Inflammatory macrophage treated with lipopolysaccharide for 4 hours (primary cell): Measurements from ENCODE around the gene PLVAP.
"Not testable (repeated sequence)": the region's sequence is repeated elsewhere in the genome, so short reads cannot be mapped to it uniquely, and the experiment has no call there.

ENCODE experiments used
- DNase-seq: peaks from one replicate; pipeline ENCODE4 v3.0.0-alpha.2; 2020

Gene PLVAP

GRCh38 chr19:17398902-17399527 is 21.9 kb upstream of the PLVAP start:
- DNase-seq = no peak

- DNase-seq = peak; percentile 30
Observed at GRCh38 chr19:17394891-17395415, 17.8 kb upstream of the PLVAP start.

- DNase-seq = no peak
Observed at GRCh38 chr19:17393914-17394313, 16.8 kb upstream of the PLVAP start, which contains the start of gene CCDC194. Gene CCDC194, minus strand, starts transcription at chr19:17394196. Its CDS starts 38 bp downstream, at chr19:17394158.

GRCh38 chr19:17393002-17393401 is 15.9 kb upstream of the PLVAP start:
- DNase-seq = no peak

GRCh38 chr19:17391371-17392151 is 14.4 kb upstream of the PLVAP start:
- DNase-seq = peak; percentile 61

- DNase-seq = peak; percentile 89
Observed at GRCh38 chr19:17390665-17391370, 13.7 kb upstream of the PLVAP start.

GRCh38 chr19:17389957-17390664 is 13.0 kb upstream of the PLVAP start:
- no peak for DNase-seq

GRCh38 chr19:17389288-17389687 is 12.1 kb upstream of the PLVAP start:
- DNase-seq = no peak

- DNase-seq = peak; percentile 38
Observed at GRCh38 chr19:17385878-17386611, 8.9 kb upstream of the PLVAP start.

GRCh38 chr19:17380426-17381138 is 3.4 kb upstream of the PLVAP start:
- DNase-seq = no peak

- DNase-seq = no peak
Observed at GRCh38 chr19:17379221-17379631, 2.1 kb upstream of the PLVAP start.

- DNase-seq = no peak
Observed at GRCh38 chr19:17378271-17378670, 1.1 kb upstream of the PLVAP start.

GRCh38 chr19:17370026-17370587 is 7.0 kb downstream of the PLVAP start:
- DNase-seq = peak; percentile 89

GRCh38 chr19:17365361-17365760 is 11.8 kb downstream of the PLVAP start:
- no peak for DNase-seq

GRCh38 chr19:17363852-17364605 is 13.1 kb downstream of the PLVAP start:
- DNase-seq = not testable (repeated sequence)

GRCh38 chr19:17359905-17360800 is 17.0 kb downstream of the PLVAP start:
- no peak for DNase-seq

GRCh38 chr19:17358395-17358794 is 18.7 kb downstream of the PLVAP start:
- no peak for DNase-seq

- DNase-seq = no peak
Observed at GRCh38 chr19:17357724-17358123, 19.4 kb downstream of the PLVAP start.

GRCh38 chr19:17357078-17357666 is 20.0 kb downstream of the PLVAP start:
- DNase-seq = no peak
